HG03378 (cell line): ENCODE data around the gene GPX1.

ENCODE experiments used
- ATAC-seq: cut with Tn5 transposase; IDR thresholded peaks from one replicate; pipeline ENCODE4 v1.9.1; 2021; ENCODE audit warnings: mild to moderate bottlenecking, moderate library complexity; ENCODE audit not compliant: unreplicated experiment

GPX1 gene

DNA sequence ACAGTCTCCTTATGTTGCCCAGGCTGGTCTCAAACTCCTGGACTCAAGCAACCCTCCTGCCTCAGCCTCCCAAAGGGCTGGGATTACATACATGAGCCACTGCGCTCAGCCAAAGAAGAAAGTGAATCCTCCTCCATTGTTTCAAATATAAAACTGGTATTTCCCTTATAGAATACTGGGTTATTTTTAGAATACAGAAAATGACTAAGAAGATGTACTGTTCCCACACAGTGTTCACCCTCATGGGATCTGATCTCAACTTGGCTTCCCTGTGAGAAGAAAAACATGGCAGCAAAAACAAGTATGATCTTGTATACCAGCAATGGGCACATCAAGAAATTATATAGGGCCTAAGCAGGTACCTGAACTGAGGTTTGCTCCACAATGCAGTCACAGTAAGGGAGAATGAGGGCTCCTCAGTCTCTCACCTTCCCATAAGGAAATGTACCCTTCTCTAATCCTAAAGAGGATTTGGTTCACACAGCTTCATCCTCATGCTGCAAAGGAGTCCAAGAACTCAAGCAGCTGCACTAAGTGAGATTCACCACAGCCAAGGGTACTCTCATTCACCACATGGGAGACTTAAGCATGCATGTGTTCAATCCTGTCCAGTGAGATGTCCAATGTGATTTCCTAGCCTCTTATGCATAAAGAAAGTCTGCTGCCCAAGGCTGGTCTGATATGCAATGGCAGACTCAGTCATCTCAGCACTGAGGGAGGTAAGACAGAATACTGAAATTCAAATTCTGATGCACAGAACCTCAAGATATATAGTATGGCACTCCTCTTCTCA, 44.1 kb downstream of the GPX1 start:
- no peak for ATAC-seq

DNA sequence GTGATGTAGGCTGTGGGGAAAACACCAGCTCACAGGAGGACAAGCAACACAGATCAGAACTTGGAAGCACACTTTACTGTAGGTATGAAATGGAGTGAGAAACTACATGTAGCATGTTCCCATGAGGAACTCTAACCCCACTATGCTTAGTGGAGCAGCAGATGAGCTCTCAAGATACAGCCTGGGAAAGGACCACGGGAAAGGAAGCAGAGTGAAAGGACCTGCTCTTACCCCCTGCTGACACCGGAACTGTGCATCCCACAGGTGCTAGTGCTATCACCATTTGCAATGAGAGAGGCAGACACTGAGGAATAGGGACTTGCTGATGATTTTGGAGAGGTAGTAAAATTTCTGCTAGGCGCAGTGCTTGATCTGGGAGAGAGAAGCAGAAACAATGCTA, 46.9 kb downstream of the GPX1 start:
- no peak for ATAC-seq

- ATAC-seq = no peak
Measured at GRCh38 chr3:49310677-49311076, 47.5 kb downstream of the GPX1 start.
